SU-DHL-6 (cell line): ENCODE data around the gene AQP6.
"Not testable (repeated sequence)": the region's sequence is repeated elsewhere in the genome, so short reads cannot be mapped to it uniquely, and the experiment has no call there.

Experiments
- H2AFZ ChIP-seq: fragments of 200-600 bp; sonication (generic); 2 replicates; pipeline ENCODE4 v1.6.1; 2014; ENCODE audit warnings: low read depth, mild to moderate bottlenecking, moderate library complexity, mixed read lengths, antibody characterized with exemption, low read length; ENCODE audit not compliant: severe bottlenecking
- H3F3A ChIP-seq: fragments of 200-600 bp; shearing (Covaris generic); 2 replicates; pipeline ENCODE4 v1.6.0; 2016; ENCODE audit warnings: antibody characterized with exemption, mild to moderate bottlenecking; ENCODE audit not compliant: insufficient read depth
- H3K27ac ChIP-seq: fragments of 200-600 bp; sonication (generic); 2 replicates; pipeline ENCODE4 v1.5.1; 2016; ENCODE audit warnings: low read depth, mild to moderate bottlenecking, low read length, moderate library complexity, mixed read lengths
- H3K27me3 ChIP-seq: fragments of 200-600 bp; sonication (generic), shearing (Covaris generic); 2 replicates; pipeline ENCODE4 v1.6.0; 2014; ENCODE audit warnings: mild to moderate bottlenecking, low read length
- H3K36me3 ChIP-seq: fragments of 200-600 bp; sonication (generic); 2 replicates; pipeline ENCODE4 v1.6.1; 2014; ENCODE audit warnings: mild to moderate bottlenecking, low read length, mixed read lengths
- H3K4me2 ChIP-seq: fragments of 300-600, 200-600 bp; shearing (Covaris generic), sonication (generic); 2 replicates; pipeline ENCODE4 v1.6.0; 2014; ENCODE audit warnings: low read length, low read depth, mild to moderate bottlenecking; ENCODE audit not compliant: poor library complexity, severe bottlenecking
- H3K4me3 ChIP-seq: fragments of 200-600 bp; sonication (generic); 2 replicates; pipeline ENCODE4 v1.5.1; 2014; ENCODE audit warnings: antibody characterized with exemption, low read length, mild to moderate bottlenecking, mixed read lengths; ENCODE audit not compliant: insufficient read depth, poor library complexity, severe bottlenecking
- H3K79me2 ChIP-seq: fragments of 200-600 bp; sonication (generic); 2 replicates; pipeline ENCODE4 v1.6.1; 2014; ENCODE audit warnings: mild to moderate bottlenecking, low read length, moderate library complexity; ENCODE audit not compliant: insufficient read depth
- H3K9ac ChIP-seq: fragments of 200-600 bp; sonication (generic); 2 replicates; pipeline ENCODE4 v1.7.0; 2014; ENCODE audit warnings: mild to moderate bottlenecking, low read length
- H3K9me2 ChIP-seq: fragments of 200-600 bp; sonication (generic); replicated peaks from 2 replicates; pipeline ENCODE4 v1.6.1; 2014; ENCODE audit warnings: low read length; ENCODE audit not compliant: insufficient read depth
- H3K9me3 ChIP-seq: fragments of 200-600 bp; sonication (generic); 2 replicates; pipeline ENCODE4 v1.6.1; 2014; ENCODE audit warnings: low read length, mixed read lengths; ENCODE audit not compliant: insufficient read depth
- H4K20me1 ChIP-seq: fragments of 200-600 bp; sonication (generic); 2 replicates; pipeline ENCODE4 v1.6.1; 2014; ENCODE audit warnings: low read depth, mild to moderate bottlenecking, antibody characterized with exemption, low read length, moderate library complexity, mixed read lengths
- EZH2phosphoT487 ChIP-seq: fragments of 200-600 bp; sonication (generic), shearing (Covaris generic); conservative IDR thresholded peaks from 2 replicates; pipeline ENCODE4 v1.6.1; 2018; ENCODE audit warnings: mild to moderate bottlenecking, antibody characterized with exemption, low read length, moderate library complexity, mixed read lengths
- TF ChIP-seq, protein P1 (sequence below): fragments of 200-600 bp; sonication (generic); IDR thresholded peaks from one replicate; pipeline ENCODE4 v1.5.1; 2017; ENCODE audit warnings: antibody characterized with exemption, mild to moderate bottlenecking, low read length, moderate library complexity; ENCODE audit not compliant: insufficient read depth, poor library complexity, severe bottlenecking

Gene AQP6

DNA sequence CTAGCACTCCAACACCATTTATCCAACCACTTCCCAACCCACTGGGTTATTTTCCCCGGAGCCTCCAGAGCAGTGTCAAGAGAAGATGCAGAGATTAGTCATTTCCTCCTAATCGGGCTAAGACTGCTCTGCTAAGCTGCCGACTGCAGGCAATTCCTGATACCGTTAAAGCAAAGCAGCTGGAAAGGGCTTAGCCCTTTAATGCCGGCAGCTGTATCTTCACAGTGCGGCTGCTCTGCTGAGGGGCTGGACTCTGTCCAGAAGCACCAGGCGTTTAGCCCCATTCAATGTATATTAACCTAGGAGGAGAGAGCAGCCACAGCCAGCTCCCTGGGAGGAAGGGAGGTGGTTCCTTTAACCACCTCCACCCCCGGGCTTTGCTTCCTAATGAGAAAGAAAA lies 11.1 kb downstream of the AQP6 start:
- no peaks in the 10 kb centered on the region for H3K9me2 ChIP-seq
- no peak overlapping the region for H2AFZ ChIP-seq
- H3F3A ChIP-seq, result no peaks in the 10 kb centered on the region
- no peak overlapping the region for H3K4me2 ChIP-seq
- H3K36me3 ChIP-seq, result peaks cover 16% of the 10 kb centered on the region; the same call in 1 of the 2 replicates
- H3K9ac ChIP-seq, result no peak overlapping the region
- no peak overlapping the region for H3K4me3 ChIP-seq
- H3K27ac ChIP-seq, result no peak overlapping the region
- H3K9me3 ChIP-seq, result no peaks in the 10 kb centered on the region
- no peaks in the 10 kb centered on the region for H3K27me3 ChIP-seq
- no peaks in the 10 kb centered on the region; the same call in 1 of the 2 replicates for H4K20me1 ChIP-seq
- H3K79me2 ChIP-seq, result no peaks in the 10 kb centered on the region
- no peak for TF ChIP-seq EZH2phosphoT487
- TF ChIP-seq, protein P1, sequence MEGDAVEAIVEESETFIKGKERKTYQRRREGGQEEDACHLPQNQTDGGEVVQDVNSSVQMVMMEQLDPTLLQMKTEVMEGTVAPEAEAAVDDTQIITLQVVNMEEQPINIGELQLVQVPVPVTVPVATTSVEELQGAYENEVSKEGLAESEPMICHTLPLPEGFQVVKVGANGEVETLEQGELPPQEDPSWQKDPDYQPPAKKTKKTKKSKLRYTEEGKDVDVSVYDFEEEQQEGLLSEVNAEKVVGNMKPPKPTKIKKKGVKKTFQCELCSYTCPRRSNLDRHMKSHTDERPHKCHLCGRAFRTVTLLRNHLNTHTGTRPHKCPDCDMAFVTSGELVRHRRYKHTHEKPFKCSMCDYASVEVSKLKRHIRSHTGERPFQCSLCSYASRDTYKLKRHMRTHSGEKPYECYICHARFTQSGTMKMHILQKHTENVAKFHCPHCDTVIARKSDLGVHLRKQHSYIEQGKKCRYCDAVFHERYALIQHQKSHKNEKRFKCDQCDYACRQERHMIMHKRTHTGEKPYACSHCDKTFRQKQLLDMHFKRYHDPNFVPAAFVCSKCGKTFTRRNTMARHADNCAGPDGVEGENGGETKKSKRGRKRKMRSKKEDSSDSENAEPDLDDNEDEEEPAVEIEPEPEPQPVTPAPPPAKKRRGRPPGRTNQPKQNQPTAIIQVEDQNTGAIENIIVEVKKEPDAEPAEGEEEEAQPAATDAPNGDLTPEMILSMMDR, result no peak

DNA sequence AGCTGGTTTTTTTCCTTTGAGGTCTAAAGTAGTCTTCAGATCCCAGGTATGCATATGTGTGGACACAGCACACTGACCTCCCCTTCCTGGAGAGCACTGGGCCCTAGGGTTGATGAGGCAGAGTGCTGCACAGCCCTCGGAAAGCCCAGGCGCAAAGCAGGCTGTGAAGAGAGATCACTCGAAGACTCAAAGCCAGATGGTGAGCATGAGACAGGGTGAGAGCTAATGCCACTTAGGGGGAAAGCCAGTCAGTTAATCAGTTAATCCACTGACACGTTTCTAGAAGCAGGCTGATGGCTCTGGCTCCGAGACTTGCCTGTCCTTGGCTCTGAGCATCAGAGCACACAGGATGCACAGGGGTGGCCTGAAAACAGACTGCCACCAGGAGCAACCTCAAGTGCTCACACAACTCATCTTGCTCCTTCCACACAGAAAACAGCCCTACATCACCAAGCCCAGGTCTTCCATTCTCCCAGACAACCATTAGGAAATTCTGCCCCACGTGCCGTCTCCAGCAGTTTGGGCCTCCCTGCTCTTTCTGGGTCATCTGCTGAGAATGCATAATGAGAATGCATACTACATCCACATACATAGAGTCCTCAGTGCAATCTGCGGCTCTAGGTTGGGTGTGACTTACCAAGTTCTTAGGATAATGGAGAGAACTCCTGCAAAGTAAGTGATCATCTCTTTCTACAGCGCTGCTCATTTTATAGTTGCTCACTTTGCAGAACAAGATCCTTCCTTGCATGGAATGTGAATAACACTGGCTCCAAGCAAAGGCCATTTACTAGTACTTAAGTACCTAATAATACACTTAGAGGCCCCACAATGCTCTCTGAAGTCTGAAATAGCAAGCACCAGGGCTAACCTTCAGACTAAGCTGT lies 12.0 kb downstream of the AQP6 start:
- Histone ChIP-seq H3K27ac (no peak overlapping the region), H3K36me3 (peaks cover 21% of the 10 kb centered on the region; the same call in 1 of the 2 replicates), H3K9me2 (no peaks in the 10 kb centered on the region), H3K4me3 (no peak overlapping the region), H2AFZ (no peak overlapping the region), H3K79me2 (no peaks in the 10 kb centered on the region), H4K20me1 (no peaks in the 10 kb centered on the region; the same call in 1 of the 2 replicates), H3K27me3 (no peaks in the 10 kb centered on the region), H3K4me2 (no peak overlapping the region), H3F3A (no peaks in the 10 kb centered on the region), H3K9me3 (no peaks in the 10 kb centered on the region), H3K9ac (no peak overlapping the region)
- TF ChIP-seq, protein P1, result no peak
- TF ChIP-seq EZH2phosphoT487, result no peak

DNA sequence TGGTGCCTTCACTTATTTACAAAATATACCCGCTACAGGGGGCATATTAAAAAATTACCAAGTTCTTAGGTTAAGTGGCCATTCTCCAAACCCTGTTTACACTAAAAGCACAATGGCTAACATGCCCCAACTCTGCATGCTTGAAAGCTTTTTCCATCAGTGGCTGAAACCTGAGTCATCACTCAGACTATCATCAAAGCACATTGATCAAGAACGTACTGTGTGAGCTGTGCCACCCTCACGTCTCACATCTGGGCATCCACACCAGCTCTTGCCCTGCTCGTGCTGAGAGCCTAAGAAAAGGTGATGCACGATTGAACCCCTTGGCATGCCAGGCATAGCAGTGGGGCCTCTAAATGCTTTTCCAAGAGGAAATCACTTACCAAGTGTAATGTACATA lies 13.2 kb downstream of the AQP6 start:
- H3K27ac ChIP-seq, result no peak overlapping the region

DNA sequence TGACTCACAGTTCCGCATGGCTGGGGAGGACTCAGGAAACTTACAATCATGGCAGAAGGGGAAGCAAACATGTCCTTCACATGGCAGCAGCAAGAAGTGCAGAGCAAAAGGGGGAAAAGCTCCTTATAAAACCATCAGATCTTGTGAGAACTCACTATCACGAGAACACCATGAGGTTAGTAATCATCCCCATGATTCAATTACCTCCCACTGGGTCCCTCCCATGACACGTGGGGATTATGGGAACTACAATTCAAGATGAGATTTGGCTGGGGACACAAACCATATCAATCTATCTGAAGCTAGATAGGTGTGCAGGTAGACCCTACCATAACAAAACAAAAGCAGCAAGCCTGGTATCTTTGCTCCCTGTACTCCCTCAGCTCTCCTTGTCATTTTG lies 13.7 kb downstream of the AQP6 start:
- H3K4me2 ChIP-seq, H3F3A ChIP-seq, H3K9ac ChIP-seq, H3K79me2 ChIP-seq, H3K4me3 ChIP-seq, H3K27me3 ChIP-seq, H3K9me2 ChIP-seq, H2AFZ ChIP-seq, H3K27ac ChIP-seq, H4K20me1 ChIP-seq, H3K9me3 ChIP-seq: not testable (repeated sequence)
- peaks cover 36% of the 10 kb centered on the region for H3K36me3 ChIP-seq

More for the DNA sequence above, 13.2 kb downstream of the AQP6 start:
- no peak overlapping the region for H2AFZ ChIP-seq
- no peaks in the 10 kb centered on the region for H3K9me2 ChIP-seq
- H3K9ac ChIP-seq, result no peak overlapping the region
- TF ChIP-seq, protein P1, result no peak
- TF ChIP-seq EZH2phosphoT487, result no peak
- H4K20me1 ChIP-seq, result no peaks in the 10 kb centered on the region; the same call in 1 of the 2 replicates
- H3K79me2 ChIP-seq, result no peaks in the 10 kb centered on the region
- peaks cover 34% of the 10 kb centered on the region for H3K36me3 ChIP-seq
- H3K9me3 ChIP-seq, result no peaks in the 10 kb centered on the region
- H3K4me3 ChIP-seq, result no peak overlapping the region
- H3F3A ChIP-seq, result no peaks in the 10 kb centered on the region
- H3K4me2 ChIP-seq, result no peak overlapping the region
- H3K27me3 ChIP-seq, result no peaks in the 10 kb centered on the region
